HG02678 (cell line): ENCODE measurements around the gene SLC9A6.
"Not testable (repeated sequence)": the region's sequence is repeated elsewhere in the genome, so short reads cannot be mapped to it uniquely, and the experiment has no call there.

Experiments
- ATAC-seq: cut with Tn5 transposase; IDR thresholded peaks from one replicate; pipeline ENCODE4 v1.9.1; 2021; ENCODE audit warnings: mild to moderate bottlenecking, moderate library complexity; ENCODE audit not compliant: unreplicated experiment

Gene SLC9A6

GRCh38 chrX:136061286-136061685, 76.1 kb downstream of the SLC9A6 start:
- ATAC-seq: no peak

DNA sequence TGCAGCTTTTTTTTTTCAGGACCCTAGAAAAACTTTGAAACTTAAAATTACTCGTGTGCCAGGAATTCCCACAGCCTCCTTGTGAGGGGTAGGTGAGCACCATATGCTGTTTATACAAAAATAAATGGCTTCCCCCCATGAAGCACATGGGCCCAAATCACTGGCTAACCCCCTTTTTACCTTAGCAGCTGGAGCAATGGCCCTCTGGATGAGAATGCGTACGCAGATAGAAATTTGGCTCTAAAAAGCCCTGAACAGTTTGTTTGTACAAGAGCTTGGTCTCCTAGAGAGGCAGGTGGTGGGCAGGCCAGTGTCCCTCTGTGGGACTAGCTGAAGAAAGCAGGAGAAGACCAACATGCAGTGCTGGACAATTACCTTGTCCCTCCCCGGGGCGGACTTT, 76.5 kb downstream of the SLC9A6 start:
- ATAC-seq: no peak

DNA sequence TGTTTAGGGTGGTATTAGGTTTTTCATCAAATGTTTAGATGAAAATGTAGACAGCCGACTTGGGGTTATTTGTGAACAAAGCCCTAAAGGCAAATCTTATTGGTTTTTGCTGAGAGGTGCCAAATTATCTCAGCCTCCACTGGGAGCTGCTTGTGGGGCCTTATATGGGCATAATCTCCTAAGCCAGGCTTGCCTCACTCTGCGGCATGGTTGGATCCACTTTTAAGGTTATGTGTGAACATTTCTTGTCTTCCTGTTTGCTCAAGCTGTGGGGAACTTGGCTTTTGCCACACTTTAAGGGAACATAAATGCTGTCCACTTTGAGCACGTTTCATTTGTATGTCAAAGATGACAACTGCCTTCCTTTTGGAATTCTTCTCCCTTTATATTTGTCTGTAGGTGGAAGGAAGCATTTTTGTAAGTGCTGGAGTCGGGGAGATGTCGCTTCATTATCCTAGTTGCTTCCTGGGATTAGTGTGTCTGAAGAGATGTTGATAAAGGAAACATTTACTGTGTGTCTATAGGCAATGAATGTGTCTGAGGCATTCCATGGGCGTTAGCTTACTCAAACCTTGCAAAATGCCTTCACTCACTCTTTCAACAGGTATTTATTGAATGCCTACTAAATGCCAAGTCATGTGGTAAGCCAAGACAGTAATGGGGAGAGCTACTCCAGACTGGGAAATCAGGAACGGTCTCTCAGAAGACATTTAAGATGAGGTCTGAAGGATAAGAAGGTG, 78.3 kb downstream of the SLC9A6 start:
- ATAC-seq: no peak

DNA sequence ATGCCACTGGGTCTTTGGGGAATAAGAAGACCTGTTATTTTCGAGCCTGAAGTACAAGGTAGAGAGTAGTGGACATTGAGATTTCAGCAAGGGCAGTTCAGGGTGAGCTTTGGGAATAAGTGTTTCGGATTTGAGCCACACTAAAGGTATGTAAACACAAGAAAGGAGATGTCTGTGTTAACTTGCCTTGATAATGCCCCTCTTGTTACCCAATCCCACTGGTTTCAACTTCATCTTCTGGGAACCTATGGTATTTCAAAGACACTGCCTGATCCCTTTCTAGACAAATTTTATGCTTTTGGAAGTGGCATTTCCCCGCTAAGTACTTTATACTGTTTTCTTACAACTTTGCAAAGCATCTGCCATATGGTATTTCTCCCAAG, 79.4 kb downstream of the SLC9A6 start:
- no peak for ATAC-seq

GRCh38 chrX:136065044-136065671, 79.9 kb downstream of the SLC9A6 start:
- ATAC-seq: no peak

GRCh38 chrX:136067097-136067496, 81.9 kb downstream of the SLC9A6 start:
- ATAC-seq: no peak

- ATAC-seq: no peak
These were observed 82.7 kb downstream of the SLC9A6 start for GRCh38 chrX:136067966-136068365.

- ATAC-seq: no peak
These were observed 91.7 kb downstream of the SLC9A6 start for GRCh38 chrX:136076942-136077341.

DNA sequence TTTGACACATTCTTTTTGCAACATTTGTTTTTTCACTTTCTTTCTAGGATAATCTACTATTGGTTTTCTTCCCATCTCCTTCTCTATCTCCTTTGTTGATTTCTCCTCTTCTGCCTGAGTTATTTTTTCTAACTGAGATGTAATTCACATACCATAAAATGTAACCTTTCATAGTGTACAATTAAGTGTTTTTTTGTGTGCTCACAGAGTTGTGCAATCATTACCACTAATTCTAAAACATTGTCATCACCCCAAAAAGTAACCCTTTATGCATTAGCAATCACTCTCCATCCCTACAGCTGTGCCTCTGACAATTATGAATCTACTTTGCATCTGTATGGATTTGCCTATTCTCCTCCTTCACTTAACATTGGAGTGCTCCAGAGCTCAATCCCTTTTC, 95.5 kb downstream of the SLC9A6 start:
- ATAC-seq: no peak

DNA sequence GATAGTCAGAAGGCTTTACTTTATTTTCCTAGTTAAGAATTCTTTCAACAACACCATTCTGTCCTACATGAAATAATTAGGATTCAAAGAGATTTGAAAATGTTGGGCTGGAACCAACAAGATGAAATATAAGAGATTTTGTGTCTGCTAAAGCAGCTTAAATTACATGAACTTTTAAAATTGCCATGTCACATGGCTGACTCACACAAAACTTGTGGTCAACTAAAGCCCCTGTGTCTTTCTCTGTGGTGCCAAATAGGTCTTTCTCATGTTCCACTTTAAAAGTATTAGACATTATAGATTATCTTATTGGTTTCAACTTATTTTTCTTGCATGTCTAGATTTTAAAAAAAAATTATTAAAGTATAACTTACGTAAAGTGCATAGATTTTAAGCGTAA, 101.3 kb downstream of the SLC9A6 start:
- ATAC-seq: no peak

- not testable (repeated sequence) for ATAC-seq
These were observed 106.7 kb downstream of the SLC9A6 start for GRCh38 chrX:136091898-136092297.

DNA sequence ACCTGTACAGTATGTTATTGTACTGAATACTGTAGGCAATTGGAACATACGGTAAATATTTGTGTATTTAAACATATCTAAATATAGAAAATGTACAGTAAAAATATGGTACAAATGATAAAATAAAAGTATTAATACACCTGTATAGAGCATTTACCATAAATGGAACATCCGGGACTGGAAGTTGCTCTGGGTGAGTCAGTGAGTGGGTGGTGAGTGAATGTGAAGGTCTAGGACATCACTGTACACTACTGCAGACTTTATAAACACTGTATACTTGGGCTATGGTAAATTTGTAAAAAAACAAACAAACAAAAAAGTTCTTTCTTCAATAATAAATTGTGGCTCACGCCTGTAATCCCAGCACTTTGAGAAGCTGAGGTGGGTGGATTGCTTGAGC, 109.7 kb downstream of the SLC9A6 start:
- no peak for ATAC-seq
